Measurements from ENCODE around the gene FASN. TPM values are rescaled to one million over a fixed set of nuclear protein-coding genes. Genes with fewer than 3 reads are reported as not detected.

Gene FASN
- total and polyA plus RNA-seq, 2 of the 13 experiments (the other 11 are each of a cell fraction or from before 2014, with no cell fraction given): 51.7 to 101 TPM

GRCh38 chr17:82100502-82101298 is 2.7 kb upstream of the FASN start (continued):
- TF ChIP-seq RARG (CRISPR knock-in tag; IDR thresholded peaks at IDR 0.05; ENCODE audit: low read depth): no peak
- TF ChIP-seq AGO2 (optimal IDR thresholded peaks at IDR 0.05; ENCODE audit: low read depth, low read length): peak; percentile 96
- no peak for TF ChIP-seq KDM5A (IDR thresholded peaks at IDR 0.05; ENCODE audit: borderline replicate concordance, low read length)
- no peak for TF ChIP-seq ZSCAN20 (CRISPR knock-in tag; IDR thresholded peaks at IDR 0.05; ENCODE audit: borderline replicate concordance)
- TF ChIP-seq CHD4 (IDR thresholded peaks at IDR 0.05; ENCODE audit: borderline replicate concordance, low read length): no peak
- no peak for TF ChIP-seq ZNF710 (CRISPR knock-in tag; IDR thresholded peaks at IDR 0.05; ENCODE audit: borderline replicate concordance)
- no peak for TF ChIP-seq ZNF558 (CRISPR knock-in tag; IDR thresholded peaks at IDR 0.05; ENCODE audit: borderline replicate concordance)
- TF ChIP-seq ZBTB42 (CRISPR knock-in tag; IDR thresholded peaks at IDR 0.05): no peak
- TF ChIP-seq HMG20A (CRISPR knock-in tag; IDR thresholded peaks at IDR 0.05; ENCODE audit: borderline replicate concordance): no peak
- no peak for TF ChIP-seq ZNF17 (CRISPR knock-in tag; IDR thresholded peaks at IDR 0.05)
- TF ChIP-seq ZNF280D (CRISPR knock-in tag; IDR thresholded peaks at IDR 0.05): no peak
- 0 out of 2 replicates have a peak, but pooled peaks have one; percentile 23 for TF ChIP-seq ZBTB2 (CRISPR knock-in tag; IDR thresholded peaks at IDR 0.05; ENCODE audit: low read depth)
- TF ChIP-seq ZNF292 (CRISPR knock-in tag; IDR thresholded peaks at IDR 0.05; ENCODE audit: borderline replicate concordance, low read depth): no peak
- TF ChIP-seq ZMYM2 (CRISPR knock-in tag; IDR thresholded peaks at IDR 0.05): no peak
- TF ChIP-seq ZNF672 (CRISPR knock-in tag; IDR thresholded peaks at IDR 0.05): no peak
- TF ChIP-seq ZNF333 (CRISPR knock-in tag; IDR thresholded peaks at IDR 0.05; ENCODE audit: borderline replicate concordance): peak; percentile 19; the same call in 1 of the 2 replicates
- TF ChIP-seq MEIS2 (CRISPR knock-in tag; IDR thresholded peaks at IDR 0.05): no peak
- peak; percentile 64; the same call in 1 of the 2 replicates for TF ChIP-seq HNRNPL (IDR thresholded peaks at IDR 0.05; ENCODE audit: low read depth, low read length)
- no peak for TF ChIP-seq ZNF160 (CRISPR knock-in tag; IDR thresholded peaks at IDR 0.05)
- TF ChIP-seq ZNF790 (CRISPR knock-in tag; IDR thresholded peaks at IDR 0.05; ENCODE audit: borderline replicate concordance): no peak
- no peak for TF ChIP-seq ZNF766 (CRISPR knock-in tag; IDR thresholded peaks at IDR 0.05; ENCODE audit: borderline replicate concordance)
- no peak for TF ChIP-seq ZMYM3 (CRISPR knock-in tag; IDR thresholded peaks at IDR 0.05)
- TF ChIP-seq ZNF547 (CRISPR knock-in tag; IDR thresholded peaks at IDR 0.05): no peak
- TF ChIP-seq CEBPB (IDR thresholded peaks at IDR 0.05; ENCODE audit: borderline replicate concordance, low read depth, low read length): no peak

Data from HepG2 (cell line).